HG02884 (cell line): ENCODE results near the gene RAB8B.
"Not testable (repeated sequence)": the region's sequence is repeated elsewhere in the genome, so short reads cannot be mapped to it uniquely, and the experiment has no call there.

Experiments
- ATAC-seq: cut with Tn5 transposase; IDR thresholded peaks from one replicate; pipeline ENCODE4 v1.9.1; 2021; ENCODE audit warnings: mild to moderate bottlenecking, moderate library complexity; ENCODE audit not compliant: unreplicated experiment

Gene RAB8B

DNA sequence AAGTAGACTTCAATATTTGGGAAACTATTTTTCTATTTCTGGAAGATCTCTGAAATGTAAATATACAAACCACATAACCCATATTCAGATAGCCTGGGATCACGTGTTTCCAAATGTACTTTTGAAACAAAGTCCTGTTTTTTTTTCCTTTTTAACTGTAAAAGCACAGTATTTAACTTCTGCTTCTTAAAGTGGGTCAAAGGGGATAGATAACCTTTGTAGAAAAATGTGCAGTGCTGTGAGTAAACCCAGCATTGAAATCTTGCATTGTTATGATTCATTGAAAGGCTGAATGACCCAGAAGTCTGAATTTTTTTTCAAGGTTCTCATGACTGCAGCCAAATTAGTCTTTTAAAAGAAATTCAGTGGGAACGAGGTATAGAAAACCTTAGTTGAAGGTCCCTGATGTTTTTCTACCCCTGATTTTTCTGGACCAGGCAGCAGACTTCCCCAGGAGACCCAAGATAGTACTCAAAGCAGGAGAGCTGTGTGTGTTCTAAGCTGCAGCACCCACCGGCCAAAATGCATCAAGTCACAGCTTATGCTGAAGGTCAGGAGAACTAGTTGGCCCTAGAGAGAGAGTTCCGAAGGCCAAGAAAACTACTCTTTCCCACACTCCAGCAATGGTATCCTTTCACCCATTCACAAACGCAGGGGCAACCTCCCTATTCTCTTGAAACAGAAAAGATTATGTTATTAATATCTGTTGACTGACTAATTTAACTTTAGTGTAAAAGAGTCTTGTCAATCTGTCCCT is 44.4 kb downstream of the RAB8B start:
- no peak for ATAC-seq

DNA sequence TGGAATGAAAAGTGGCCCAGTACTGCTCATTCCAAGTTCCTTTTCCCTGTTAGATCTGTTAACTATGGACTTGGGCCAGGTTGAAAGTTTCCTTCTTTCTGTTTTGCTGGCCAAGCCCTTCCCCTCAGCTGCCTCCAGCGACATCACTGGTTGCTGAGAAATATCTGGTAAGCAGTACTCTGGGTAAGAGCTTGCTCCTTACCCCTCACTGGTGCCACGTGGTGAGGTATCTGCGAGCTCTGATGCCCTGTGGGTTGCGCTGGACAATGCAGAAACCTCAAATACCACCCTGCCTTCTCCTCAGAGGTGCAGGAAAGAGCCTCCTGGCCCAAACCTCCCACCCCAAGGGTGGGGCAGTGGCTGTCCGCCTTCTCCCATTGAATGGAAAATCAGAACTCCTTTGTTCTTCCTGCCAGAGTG is 45.1 kb downstream of the RAB8B start:
- ATAC-seq: no peak

DNA sequence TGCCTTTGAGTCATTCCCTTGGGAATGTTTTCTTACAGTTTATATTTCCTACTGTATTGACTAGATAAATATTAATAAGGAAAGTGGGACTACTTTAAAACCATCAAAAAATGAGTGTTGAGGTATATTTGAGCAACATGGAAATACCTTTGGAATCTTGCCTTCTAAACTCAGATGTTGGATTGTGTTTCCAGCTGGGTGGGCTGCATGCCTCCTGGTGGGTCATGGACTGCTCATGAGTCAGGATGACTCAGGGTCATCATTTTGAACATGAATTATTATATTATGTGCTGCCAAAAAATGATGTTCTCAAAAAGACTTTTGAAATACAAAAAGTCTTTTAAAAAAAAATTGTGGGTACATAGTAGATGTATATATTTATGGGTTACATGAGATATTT is 46.9 kb downstream of the RAB8B start:
- no peak for ATAC-seq

DNA sequence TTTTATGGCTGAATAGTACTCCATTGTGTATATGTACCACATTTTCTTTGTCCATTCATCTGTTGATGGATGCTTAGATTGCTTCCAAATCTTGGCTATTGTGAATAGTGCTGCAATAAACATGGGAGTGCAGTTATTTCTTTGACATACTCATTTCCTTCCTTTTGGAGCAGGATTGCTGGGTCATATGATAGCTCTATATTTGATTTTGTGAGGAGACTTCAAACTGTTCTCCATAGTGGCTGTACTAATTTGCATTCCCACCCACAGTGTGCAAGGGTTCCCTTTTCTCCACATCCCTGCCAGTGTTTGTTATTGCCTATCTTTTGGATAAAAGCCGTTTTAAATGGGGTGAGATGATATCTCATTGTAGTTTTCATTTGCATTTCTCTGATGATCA is 47.7 kb downstream of the RAB8B start:
- ATAC-seq: not testable (repeated sequence)

DNA sequence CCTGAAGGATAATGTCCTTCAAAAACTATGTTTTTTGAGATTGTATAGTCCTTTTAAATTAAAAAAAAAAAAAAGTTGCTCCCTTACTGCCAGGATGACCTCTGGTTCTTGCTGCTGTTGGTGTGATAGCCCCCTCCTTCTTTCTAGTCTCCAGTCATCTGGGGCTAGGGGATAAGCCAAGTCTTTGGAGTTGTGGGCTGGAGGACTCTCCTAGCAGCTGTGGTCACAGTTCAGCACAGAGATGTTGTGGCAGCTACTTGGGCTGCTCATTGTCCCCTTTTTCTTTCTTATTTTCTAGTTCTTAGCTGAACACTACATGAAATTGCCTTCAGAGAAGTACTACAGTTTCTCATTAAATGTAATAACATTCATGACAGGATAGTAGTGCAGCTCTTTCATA is 48.8 kb downstream of the RAB8B start:
- no peak for ATAC-seq

DNA sequence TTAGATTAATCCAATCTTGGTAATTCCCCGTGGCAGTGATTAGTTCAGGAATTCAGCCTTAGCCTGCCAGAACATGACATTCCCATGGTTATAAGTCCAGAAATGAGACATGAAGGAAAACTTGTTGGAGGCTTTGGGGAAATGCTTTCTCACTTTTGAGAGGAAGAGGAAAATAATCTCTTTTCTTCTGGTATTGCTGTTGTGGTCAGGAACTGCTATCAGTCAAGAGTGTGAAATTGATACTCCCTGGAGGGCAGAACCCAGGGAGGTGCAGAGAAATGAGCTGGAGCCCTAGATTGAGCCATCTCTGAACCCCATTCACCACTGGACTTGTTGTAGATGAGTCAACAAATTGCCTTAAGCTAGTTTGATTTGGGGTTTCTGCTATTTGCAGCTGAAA is 49.4 kb downstream of the RAB8B start:
- ATAC-seq: peak; percentile 48

DNA sequence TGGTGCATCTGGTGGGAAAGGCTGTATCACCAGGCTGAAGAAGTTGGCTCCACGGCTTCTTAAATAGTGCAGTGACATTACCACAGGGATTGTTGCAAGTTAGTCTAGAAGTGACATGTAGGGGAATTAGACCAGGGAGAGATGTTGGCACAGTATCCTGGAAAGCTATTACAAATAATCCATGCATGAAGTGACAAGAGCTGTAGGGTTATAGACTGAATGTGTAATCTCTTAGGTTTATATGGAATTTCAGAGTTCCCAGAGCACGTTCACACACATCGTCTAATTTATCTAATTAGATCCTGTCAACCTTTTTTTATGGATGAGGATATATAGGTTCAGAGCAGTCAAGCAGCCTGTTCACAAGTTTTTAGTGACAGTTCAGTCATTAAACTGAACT is 50.7 kb downstream of the RAB8B start:
- no peak for ATAC-seq

DNA sequence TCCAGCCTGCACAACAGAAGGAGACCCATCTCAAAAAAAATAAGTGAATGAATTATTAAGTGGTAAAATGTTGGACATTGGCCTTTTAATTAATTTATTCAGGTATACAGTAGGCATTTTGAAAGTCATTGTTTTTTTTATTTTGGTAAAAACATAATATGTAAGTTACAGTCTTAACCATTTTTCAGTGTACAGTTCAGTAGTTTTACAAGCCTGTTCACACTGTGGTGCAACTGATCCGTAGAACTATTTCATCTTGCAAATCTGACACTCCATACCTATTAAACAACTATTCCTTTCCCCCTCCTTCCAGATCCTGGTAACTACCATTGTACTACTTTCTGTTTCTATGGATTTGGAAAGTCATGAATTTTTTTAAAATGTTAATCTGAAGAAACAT is 51.9 kb downstream of the RAB8B start:
- no peak for ATAC-seq

DNA sequence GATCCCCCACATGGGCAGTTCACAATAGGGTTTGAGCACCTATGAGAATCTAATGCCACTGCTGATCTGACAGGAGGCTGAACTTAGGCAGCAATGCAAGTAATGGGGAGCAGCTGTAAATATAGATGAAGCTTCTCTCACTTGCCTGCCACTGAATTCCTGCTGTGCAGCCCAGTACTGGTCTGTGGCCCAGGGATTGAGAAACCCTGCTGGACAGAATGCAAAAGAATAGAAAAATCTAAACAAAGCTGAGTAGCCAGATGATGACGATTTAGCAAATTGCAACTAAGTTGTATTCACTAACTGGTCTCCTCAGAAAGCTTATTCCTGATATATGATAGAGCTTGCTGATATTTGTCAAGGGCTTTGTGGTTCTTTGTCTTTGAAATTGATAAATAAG is 53.7 kb downstream of the RAB8B start:
- no peak for ATAC-seq

DNA sequence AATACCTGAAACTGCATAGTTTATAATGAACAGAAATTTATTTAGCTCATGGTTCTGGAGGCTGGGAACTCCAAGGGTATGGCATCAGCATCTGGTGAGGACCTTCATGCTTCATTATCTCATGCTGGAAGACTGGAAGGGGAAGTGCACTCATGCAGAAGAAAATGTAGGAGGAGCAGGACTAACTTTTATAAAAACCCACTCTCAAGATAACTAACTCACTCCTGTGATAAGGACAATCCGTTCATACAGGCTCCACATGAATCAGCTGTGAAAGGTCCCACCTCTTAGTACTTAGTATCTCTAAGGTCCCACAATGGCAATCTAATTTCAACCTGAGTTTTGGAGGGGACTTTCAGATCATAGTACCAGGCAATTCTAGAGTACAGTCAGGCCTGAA is 54.4 kb downstream of the RAB8B start:
- no peak for ATAC-seq

DNA sequence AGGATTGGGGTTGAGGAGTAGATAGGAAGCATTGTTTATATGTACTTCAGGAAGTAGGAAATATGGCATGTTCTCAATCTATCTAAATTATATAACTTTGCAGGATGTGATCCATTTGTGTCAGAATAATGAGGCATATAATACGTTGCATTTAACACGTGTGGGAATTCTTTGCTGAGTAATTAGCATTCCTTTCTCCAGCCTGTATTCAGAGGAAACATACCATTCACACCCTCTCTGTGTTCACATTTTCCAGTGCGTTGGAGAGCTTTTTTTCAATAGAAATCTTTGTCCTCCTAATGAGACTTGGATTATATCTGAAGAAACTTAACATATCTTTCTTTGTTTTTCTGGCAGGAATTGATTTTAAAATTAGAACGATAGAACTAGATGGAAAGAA is 55.0 kb downstream of the RAB8B start:
- ATAC-seq: no peak

DNA sequence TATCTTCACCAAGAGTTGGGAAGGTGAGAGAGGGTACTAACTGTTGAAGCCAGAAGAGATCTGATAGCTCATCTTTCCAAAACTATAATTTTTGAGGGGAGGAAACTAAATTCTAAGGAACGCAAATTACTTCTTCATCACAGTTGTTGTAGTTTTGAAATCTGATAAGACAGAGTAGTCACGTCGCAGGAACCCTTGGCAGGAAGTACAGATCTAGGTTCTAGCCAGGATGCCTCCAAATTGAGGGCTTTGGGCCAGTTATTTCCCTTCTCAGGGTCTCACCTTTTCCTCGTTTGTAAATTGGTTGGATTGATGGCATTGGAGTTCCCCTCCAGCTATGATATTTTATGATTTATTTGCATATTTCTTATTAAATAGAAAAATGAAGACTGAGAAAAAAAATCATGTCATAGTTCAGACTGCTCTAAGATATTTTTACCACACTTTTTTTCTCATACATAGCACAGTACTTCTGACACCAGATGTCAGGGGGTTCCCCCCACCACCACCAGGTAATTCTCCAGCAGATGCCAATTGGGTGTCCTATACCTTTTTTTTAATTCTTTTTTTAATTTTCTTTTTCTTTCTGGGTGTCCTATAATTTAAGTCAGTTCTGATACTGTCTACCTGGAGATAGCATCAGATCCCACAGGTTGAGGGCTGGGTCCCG is 55.7 kb downstream of the RAB8B start:
- ATAC-seq: no peak

DNA sequence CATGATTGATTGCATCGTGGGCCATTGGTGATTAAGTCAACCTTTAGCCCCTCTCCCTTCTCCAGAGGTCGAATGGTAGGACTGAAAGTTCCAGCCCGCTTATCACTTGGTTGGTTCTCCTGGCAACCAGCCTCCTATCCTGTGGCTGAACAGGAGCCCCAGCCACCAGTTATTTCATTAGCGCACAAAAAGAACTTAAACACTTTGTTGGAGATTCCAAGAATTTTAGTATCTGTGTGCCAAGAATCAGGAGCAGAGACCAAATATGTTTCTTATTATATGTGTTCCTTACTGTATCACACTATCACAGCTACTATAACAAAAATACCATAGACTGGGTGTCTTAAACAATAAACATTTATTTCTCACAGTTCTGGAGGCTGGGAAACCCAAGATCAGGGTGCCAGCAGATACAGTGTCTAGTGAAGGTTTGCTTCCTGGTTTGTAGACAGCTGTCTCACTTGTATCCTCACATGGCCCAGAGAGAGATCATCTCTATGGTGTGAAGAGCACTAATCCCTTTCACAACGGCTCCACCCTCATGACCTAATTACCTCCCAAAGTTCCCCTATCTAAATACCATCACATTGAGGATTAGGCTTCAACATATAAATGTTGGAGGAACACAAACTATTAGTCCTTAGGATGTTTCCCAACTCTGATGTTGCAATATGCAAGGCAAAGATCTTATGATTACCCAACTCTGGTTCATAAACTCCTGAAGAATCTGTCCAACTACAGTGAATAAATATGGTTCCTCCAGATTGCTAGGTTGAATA is 57.5 kb downstream of the RAB8B start:
- no peak for ATAC-seq

DNA sequence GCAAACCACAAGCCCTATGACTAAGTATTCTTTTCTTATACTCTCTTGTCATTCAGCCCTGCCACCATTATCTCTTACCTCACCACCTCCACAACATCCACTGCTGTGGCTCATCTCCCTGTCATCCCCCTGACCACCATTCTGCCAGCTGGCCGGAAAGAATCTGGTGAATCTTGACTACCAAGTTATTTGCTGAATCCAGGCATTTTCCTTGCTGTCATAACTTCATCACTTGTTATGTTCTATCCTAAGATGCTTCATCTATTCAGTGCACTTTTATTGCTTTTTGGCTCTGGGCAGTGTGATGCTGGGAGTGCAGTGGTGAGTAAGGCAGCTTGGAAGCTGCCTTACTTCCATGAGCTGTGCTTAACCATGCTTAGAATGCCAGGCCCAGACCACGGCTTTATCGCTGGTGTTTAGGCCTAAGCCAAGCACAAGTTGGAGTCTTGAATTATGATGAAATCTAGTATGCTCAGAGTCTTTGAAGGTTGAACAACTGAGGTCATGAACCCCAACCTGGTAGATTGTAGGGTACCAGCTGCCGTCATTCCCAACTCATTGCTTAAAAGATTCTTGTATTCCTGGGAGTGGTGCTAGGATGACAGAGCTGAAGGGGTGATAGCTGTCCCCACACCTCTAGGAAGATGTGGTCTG is 61.0 kb downstream of the RAB8B start:
- no peak for ATAC-seq

DNA sequence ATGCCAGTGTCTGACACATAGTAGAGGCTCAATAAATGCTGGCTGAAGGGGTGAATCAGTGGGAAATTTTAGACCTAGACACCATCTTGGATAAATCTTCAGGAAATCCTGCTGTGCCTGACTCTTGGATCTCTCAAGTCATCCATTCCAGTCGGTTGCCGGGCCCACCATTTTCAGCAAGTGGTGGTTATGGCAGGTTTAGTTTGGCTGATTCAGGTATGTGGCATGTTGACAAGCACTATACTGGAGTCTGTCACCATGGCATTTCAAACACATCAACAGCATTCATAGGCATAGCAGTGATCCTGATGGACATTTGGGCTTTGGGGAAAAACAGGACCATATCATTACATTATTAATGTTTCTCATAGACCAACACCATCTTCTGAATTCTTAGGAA is 62.3 kb downstream of the RAB8B start:
- no peak for ATAC-seq

DNA sequence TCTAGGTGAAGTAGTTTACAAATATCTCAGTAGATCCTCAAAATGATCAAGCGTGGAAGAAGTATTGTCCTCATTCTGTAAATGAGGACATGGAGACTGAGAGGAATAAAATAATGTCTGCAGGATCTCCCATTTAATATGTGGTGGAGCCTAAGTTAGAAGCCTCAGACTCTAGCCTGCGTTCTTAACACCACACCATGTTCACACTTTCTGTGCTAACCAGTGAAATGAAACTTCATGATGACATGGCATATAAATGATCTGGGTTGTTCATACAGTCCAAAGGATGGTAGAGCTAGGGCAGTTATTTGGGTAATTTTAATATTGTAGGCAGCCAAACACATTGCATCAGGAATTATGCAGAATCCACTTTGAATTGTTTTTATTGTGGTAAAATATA is 62.9 kb downstream of the RAB8B start:
- ATAC-seq: no peak

DNA sequence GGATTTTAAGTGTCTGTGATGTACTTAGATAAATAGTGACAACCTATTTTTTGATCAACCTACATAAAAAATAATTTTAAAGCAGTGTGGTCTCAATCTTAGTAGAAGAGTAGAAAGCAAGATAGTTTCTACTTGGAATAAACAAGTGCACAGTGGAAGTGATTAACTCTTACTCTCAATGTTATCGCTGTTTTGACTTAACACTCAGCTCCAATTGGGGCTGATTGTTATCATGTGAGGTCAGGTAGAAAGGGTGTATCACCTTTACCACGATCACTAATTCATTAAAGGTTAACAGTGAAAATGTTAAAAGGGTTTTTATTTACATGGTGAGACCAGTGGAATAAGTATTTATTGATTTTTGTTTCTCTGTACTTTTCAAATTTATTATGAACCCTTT is 65.6 kb downstream of the RAB8B start:
- no peak for ATAC-seq

DNA sequence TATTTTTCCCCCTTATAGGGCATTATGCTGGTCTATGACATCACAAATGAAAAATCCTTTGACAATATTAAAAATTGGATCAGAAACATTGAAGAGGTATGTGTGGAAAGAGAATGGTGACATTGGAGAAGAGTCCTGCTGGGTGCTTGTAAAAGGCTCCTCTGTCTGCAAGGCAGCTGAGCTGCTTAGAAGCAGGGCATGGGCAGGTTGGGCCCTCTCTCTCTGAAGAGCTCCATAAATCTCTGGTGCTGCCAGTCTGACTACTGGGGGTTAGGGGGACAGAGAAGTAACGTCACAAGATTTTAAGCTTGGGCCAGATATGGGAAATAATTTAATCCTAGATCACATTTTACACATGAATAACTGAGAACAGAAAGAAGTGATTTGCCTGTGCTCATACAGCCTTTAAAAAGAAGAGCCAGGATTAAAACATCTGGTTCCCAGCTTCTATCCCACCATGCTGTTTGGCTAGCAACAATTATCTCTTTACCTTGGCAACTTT is 66.1 kb downstream of the RAB8B start:
- ATAC-seq: no peak

DNA sequence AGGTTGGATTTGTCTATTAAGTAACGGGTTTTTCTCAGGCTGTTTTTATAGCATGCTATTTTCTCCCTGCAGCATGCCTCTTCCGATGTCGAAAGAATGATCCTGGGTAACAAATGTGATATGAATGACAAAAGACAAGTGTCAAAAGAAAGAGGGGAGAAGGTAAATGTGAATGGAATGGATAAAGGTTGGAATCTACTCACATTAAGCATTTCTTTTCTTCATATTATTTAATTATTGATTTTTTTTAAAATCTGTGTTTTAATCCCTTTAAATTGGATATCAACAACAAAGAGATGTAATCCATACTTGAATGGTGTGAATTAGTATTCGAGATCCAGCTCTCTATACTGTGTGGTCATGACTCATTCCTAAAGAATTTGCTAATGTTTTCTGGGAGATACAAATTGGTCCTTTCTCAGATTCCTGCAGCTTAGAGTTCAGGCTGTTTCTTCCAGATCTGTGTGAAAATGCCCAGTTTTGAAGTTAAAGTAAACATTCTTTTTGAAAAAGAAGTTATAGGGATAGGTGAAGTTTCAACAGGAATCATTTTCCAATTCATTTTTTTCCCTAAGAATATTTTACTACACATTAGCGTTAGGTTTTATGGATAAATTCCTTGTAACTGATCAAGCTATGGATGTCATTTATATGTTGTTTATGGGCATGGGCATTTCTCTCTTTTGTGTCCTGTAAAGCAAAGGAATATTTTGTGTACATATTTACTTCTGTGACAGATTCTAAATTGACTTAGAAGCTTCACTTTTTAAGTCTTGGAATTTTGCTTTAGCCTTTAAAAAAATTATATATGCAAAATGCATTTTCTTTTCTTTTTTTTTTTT is 67.2 kb downstream of the RAB8B start:
- no peak for ATAC-seq

DNA sequence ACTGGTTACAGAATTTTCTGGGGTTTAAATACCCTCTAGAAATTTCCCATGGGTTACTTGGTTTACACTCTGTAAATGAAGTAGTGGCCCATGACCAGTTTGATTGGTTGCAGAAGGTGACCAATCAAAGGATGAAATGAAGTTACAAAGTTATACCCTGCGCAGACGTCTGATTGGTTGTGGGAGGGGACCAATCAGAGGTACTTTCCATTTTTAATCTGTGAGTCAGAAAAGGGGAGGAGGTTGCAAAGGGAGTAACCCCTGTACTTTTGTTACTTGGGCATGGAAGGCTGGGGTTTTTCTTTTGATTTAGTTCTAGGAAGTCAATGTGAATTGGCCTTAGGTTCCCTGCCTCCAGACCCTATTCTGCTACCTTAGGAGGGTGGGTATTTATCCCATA is 69.3 kb downstream of the RAB8B start:
- no peak for ATAC-seq
